Suppressor macrophage treated with lipopolysaccharide for 1 hour (primary cell): ENCODE measurements around the gene NARF.
"Not testable (repeated sequence)": the region's sequence is repeated elsewhere in the genome, so short reads cannot be mapped to it uniquely, and the experiment has no call there.

Source experiments
- DNase-seq, 3 donors: peaks; one replicate each; pipeline ENCODE4 v3.0.0-alpha.2; 2020 to 2022

The NARF gene

GRCh38 chr17:82458179-82458884 is at the start of gene NARF:
NARF (plus strand) TSS chr17:82458741; CDS start chr17:82458804, 63 bp downstream.
- DNase-seq, result peak; percentile 98 to 99 (median 99)

DNA sequence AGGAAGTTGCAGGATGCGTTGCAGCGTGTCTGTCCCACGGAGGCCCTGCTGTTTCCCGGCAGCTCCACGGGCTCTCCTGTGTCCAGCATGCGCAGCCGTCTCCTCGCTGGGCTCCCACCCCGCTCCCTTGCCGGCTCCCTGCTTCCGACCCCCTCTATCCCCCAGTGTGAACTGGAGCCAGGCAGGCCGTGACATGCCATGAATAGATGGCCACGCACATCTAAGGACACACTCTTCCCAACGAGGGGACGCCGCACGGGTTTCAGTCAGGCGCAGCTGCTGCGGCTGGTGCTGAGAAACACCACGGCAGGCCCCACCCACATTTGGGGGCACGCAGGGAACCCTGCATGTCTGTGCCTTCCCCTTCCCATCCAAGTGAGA is 49.6 kb upstream of the NARF start:
- no peak for DNase-seq

- no peak for DNase-seq
These were observed 48.4 kb upstream of the NARF start for GRCh38 chr17:82410014-82410716.

DNA sequence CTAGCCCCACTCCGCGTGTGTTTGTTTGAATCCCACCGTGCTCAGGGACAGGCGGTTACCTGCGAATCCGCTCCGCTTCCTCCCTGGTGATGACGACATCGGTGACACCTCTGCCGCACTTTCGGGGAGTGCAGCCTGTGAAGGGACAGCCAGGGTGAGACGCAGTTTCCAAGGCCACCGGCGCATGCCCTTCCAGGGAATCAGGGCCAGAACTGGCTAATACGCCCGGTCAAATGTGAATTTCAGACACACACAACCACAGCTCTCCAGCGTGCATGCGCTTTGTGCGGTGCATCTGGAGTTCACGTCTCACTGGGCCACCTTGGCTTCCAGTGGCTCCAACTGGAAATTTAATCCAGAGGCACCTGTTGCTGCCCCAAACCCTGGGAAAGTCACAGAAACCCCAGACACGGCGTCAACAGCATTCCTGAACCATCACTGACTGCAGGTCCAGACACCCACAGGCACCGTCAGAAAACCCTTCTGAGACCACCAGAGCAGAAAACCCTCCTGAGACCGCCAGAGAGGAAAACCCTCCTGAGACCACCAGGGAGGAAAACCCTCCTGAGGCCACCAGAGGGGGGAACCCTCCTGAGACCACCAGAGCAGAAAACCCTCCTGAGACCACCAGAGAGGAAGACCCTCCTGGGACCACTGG is 47.0 kb upstream of the NARF start:
- no peak for DNase-seq

GRCh38 chr17:82412081-82412480 is 46.5 kb upstream of the NARF start:
- not testable (repeated sequence) for DNase-seq

GRCh38 chr17:82412535-82413520 is 45.7 kb upstream of the NARF start:
- no peak for DNase-seq

- DNase-seq, result peak; percentile 83 to 90 (median 89)
These were observed 43.8 kb upstream of the NARF start for GRCh38 chr17:82414548-82415281.

DNA sequence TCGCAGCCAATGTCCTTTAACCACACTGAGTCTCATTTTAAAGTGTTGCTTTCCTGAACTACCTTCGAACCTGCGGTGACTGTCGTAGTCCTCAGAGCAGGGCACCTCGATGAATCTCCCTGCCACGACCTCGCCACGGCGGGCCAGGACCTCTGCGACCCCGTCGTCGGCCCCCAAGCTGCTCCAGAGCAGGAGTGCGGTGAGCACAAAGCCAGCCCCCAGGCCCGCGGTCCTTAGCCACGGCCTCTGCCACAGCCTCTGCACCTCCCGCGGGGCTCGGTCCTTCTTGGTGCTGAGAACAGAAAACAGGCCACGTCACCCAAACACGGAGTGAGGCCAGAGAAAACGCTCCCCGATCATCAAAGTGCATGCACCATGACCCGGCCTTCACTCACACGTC is 43.2 kb upstream of the NARF start:
- no peak for DNase-seq

- DNase-seq, result no peak
These were observed 42.8 kb upstream of the NARF start for GRCh38 chr17:82415786-82416185.

DNA sequence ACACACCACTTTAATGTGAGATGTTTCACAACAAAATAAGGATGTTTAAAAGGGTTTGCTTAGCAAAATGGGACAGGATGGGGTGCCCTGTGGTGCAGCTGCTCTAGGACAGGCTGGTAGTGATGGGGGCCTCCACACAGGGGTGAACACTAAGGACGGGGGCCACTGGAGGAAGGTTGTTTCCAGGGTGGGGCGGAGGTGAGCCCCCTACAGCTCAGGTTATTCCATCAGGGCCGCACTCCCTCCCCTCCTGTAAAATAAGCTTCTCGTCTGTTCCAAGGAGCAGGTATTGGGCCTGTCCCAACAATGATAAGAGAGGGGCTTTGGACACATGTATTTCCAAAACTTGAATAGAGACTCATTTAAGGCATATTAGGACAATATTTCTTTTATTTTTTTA is 42.3 kb upstream of the NARF start:
- no peak for DNase-seq

DNA sequence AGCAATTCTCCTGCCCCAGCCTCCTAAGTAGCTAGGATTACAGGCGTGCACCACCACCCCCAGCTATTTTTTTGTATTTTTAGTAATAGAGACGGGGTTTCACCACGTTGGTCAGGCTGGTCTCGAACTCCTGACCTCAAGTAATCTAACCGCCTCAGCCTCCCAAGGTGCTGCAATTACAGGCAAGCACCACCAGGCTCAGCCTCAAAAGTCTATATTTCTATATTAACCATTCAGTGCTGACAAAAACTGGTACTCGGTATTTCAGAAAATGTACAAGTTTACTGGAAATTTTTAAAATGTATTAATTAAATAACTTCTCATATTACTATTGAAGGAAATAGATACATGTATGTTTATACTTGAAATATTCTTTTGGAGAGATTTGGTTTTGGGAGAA is 41.8 kb upstream of the NARF start:
- DNase-seq, result no peak

DNA sequence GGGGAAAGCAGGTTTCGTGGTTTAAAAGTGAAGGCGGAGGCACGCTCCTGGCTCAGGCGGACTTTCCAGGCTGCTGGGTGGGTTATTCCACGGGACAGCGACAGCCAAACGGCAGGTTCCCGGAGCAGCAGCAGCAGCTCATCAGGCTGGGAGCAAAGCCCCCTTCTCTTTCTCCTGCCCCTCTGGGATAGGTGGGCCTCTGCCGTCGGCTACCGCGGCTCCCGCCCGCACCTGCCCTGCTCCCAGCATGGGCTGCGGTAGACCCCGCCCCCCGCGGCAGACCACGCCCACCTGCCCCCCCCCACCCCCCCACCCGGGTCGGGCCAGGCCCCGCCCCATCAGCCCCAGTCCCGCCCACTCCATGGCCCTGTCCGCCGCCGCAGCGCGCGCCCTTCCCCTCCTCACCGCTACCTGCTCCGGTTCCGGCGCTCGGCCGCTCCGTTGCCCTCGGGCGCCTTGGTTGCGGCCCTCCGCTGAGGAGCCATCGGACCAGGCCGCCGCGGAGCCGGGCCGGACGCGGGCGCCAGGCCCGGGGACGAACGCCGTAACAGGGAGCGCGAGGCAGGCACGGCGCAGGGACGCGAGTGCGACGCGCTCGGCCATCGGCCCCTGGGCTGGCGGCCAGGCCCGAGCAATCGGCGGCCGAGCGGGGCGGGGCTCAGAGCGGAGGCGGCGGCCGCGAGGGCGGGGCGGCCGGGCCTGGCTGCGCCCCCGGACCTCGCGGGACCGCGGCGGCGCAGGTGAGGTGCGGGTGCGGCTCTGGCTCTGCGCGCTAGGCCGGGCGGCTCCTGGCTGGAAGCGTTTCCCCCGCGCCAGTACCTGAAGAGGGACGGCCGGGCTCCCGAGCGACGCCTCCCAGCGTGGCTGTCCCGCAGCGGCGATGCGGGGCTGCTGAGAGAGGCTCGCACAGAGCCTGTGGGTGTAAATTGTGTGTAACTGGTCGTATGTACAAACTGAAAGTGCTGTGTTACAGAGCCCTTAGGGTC is 40.2 kb upstream of the NARF start, which contains the start of the genes HEXD and OGFOD3:
Gene HEXD (plus strand): TSS at position 347 of the 986 bp plus-strand sequence. CDS start 1,453 bp downstream, outside the sequence.
Gene OGFOD3 (minus strand): TSS at position 586 of the 986 bp plus-strand sequence. CDS start 101 bp downstream, at position 485.
- peak; percentile 88 to 97 (median 95) for DNase-seq

- DNase-seq, result peak; percentile 46 to 73 (median 46)
These were observed 39.0 kb upstream of the NARF start for GRCh38 chr17:82419540-82419939.

GRCh38 chr17:82424001-82424862 is 34.3 kb upstream of the NARF start:
- DNase-seq, result peak; percentile 75 to 86 (median 80)

DNA sequence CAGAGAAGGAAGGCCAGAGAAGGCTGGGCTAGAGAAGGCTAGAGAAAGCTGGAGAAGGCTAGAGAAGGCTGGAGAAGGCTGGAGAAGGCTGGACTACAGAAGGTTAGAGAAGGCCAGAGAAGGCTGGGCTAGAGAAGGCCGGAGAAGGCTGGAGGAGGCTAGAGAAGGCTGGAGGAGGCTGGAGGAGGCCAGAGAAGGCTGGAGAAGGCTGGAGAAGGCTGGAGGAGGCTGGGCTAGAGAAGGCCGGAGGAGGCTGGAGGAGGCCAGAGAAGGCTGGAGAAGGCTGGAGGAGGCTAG is 33.7 kb upstream of the NARF start:
- DNase-seq, result no peak

- no peak for DNase-seq
These were observed 30.0 kb upstream of the NARF start for GRCh38 chr17:82428546-82428945.

DNA sequence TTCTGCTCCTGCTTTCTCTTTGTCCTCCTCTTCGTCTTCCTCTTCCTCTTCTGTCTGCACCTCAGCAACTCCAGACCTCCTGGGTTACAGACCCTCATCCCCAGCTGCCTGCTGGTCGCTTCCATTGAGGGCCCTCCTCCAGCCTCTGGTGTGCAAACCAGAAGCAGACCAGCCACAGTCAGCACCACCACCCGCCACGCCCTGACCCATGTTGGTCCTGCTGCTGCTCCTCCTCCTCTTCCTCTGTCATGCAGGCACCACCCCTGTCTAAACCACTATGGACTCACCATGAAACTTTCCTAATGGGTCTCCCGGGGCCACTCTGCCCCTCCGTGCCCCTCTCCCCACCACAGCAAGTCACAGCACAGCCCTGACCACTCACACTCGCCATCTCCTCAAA is 28.7 kb upstream of the NARF start:
- DNase-seq, result no peak

GRCh38 chr17:82432017-82432416 is 26.5 kb upstream of the NARF start:
- no peak for DNase-seq

GRCh38 chr17:82433560-82434215 is 24.9 kb upstream of the NARF start:
- no peak for DNase-seq
